ENCODE measurements around the gene CAPN3.

DNA sequence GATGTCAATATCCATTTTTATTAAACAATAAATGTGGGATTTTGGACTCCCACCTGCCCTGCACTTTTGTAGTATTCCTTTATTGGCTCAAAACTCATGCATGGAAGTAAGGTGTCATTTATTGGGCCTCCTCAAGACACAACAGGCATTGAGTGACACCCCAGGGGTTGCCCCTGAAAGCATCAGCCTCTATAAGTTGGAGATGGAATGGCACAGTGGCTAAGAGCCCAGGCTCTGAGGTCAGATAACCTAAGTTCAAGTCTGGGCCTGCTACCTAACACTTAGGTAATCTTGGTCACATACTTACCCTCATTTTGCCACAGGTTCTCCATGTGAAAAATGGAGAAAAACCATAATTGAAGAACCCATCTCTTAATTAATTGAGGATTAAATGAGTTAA is 4.6 kb downstream of the CAPN3 start:
- TF ChIP-seq CTCF (conservative IDR thresholded peaks at IDR 0.05; ENCODE audit: low read depth, low read length) = no peak
- no peak for TF ChIP-seq EZH2 (IDR thresholded peaks at IDR 0.05; ENCODE audit: borderline replicate concordance, low read depth, low read length, poor library complexity, severe bottlenecking)
